OCI-LY7 (cell line): ENCODE data around the gene KIF17. TPM values are rescaled to one million over a fixed set of nuclear protein-coding genes. Genes with fewer than 3 reads are reported as not detected.

Source experiments
- BruUV-seq: library from RNA; stranded (reverse); fragments of 400-500 nt; replicated peaks from 2 replicates; lab custom pipeline; 2021; lab: Mats Ljungman, UMichigan
- CTCF ChIA-PET: fragments of 300-600 bp; sonication (Branson Sonifier 250); formaldehyde crosslinking; loops from one replicate; lab custom pipeline; 2022; ENCODE audit warnings: antibody characterized with exemption; ENCODE audit not compliant: unreplicated experiment; lab: Charles Lee
- POLR2A ChIA-PET: fragments of 300-600 bp; sonication (Branson Sonifier 250); formaldehyde crosslinking; loops from one replicate; lab custom pipeline; 2022; ENCODE audit warnings: antibody characterized with exemption; lab: Charles Lee
- DNase-seq: peaks from one replicate; pipeline ENCODE4 v3.0.0-alpha.2; 2015; ENCODE audit warnings: low spot score
- H2AFZ ChIP-seq: fragments of 200-600 bp; sonication (generic), shearing (Covaris generic); 2 replicates; pipeline ENCODE4 v1.6.1; 2014; ENCODE audit warnings: mild to moderate bottlenecking, antibody characterized with exemption, low read length, moderate library complexity
- H3K27ac ChIP-seq: fragments of 200-600 bp; sonication (generic); 2 replicates; pipeline ENCODE4 v1.5.1; 2014; ENCODE audit warnings: mixed run types, low read depth, mild to moderate bottlenecking, moderate library complexity, low read length, inconsistent platforms; ENCODE audit not compliant: poor library complexity, severe bottlenecking
- H3K36me3 ChIP-seq: fragments of 200-600 bp; sonication (generic); 2 replicates; pipeline ENCODE4 v1.6.1; 2014; ENCODE audit warnings: mild to moderate bottlenecking, antibody characterized with exemption, low read length, moderate library complexity, mixed read lengths; ENCODE audit not compliant: insufficient read depth
- H3K4me1 ChIP-seq: fragments of 200-600 bp; sonication (generic); 2 replicates; pipeline ENCODE4 v1.5.1; 2014; ENCODE audit warnings: mild to moderate bottlenecking, low read length; ENCODE audit not compliant: insufficient read depth, poor library complexity, severe bottlenecking
- H3K4me2 ChIP-seq: fragments of 200-600 bp; sonication (generic); 2 replicates; pipeline ENCODE4 v1.6.1; 2014; ENCODE audit warnings: mild to moderate bottlenecking, low read length
- H3K4me3 ChIP-seq: fragments of 200-600 bp; sonication (generic); 2 replicates; pipeline ENCODE4 v1.5.1; 2014; ENCODE audit warnings: mild to moderate bottlenecking, low read depth, low read length; ENCODE audit not compliant: poor library complexity, severe bottlenecking
- H3K79me2 ChIP-seq: fragments of 200-600 bp; sonication (generic); 2 replicates; pipeline ENCODE4 v1.6.1; 2016; ENCODE audit warnings: low read depth, mild to moderate bottlenecking, low read length, moderate library complexity, mixed read lengths; ENCODE audit not compliant: insufficient read depth
- H3K9me2 ChIP-seq: fragments of 200-600 bp; sonication (generic); 2 replicates; pipeline ENCODE4 v1.6.1; 2016; ENCODE audit warnings: mild to moderate bottlenecking, low read length, mixed read lengths; ENCODE audit not compliant: insufficient read depth
- H3K9me3 ChIP-seq: fragments of 200-600 bp; sonication (generic); 2 replicates; pipeline ENCODE4 v1.6.1; 2014; ENCODE audit warnings: mild to moderate bottlenecking, mixed run types, low read length, mixed read lengths
- H4K20me1 ChIP-seq: fragments of 200-600 bp; sonication (generic); 2 replicates; pipeline ENCODE4 v1.6.1; 2014; ENCODE audit warnings: mild to moderate bottlenecking, antibody characterized with exemption, low read length, moderate library complexity, mixed read lengths; ENCODE audit not compliant: insufficient read depth
- EZH2phosphoT487 ChIP-seq: fragments of 200-600 bp; sonication (generic); IDR thresholded peaks from 2 replicates; pipeline ENCODE4 v1.6.1; 2018; ENCODE audit warnings: low read depth, borderline replicate concordance, mild to moderate bottlenecking, mixed run types, antibody characterized with exemption, low read length, moderate library complexity, mixed read lengths
- intact Hi-C: fragments of 100-400 bp; cut with micrococcal nuclease; formaldehyde crosslinking; loops from one replicate; pipeline ENCODE4 v1.10.0; 2022; ENCODE audit not compliant: unreplicated experiment
- total RNA-seq, 2 experiments: library from RNA; depleted of rRNA in 1 of 2; stranded (reverse); fragments of >200 nt in 1 of 2; shearing (Covaris generic) in 1 of 2; gene quantifications; 2 replicates each; pipeline ENCODE4 v1.2.3, GENCODE V29; 2014 to 2022
- TF ChIP-seq, protein P1 (sequence below): fragments of 200-600 bp; sonication (generic); conservative IDR thresholded peaks from 2 replicates; pipeline ENCODE4 v1.5.1; 2014; ENCODE audit warnings: mild to moderate bottlenecking, antibody characterized with exemption, low read length, moderate library complexity, mixed read lengths

KIF17 gene
- total RNA-seq, 2 experiments from 2014 or later, result 1.1 TPM; not detected in 1

DNA sequence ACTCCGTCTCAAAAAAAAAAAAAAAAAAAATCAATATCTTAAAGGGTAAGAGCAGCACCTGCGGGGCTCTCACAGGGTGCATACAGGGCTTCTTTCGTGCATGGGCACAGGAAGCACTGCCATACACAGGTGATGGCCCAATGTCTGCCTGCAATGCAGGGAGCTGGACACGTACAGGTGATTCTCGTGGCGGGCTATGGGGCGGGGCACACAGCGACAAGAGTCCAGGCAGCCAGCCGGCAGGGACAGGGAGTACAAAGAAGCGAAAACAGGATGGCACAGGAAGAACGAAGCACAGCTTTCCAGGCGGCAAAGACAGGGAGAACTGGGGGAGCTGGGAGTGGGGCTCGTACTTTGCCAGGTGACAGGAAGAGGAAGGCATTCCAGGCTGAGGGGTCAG is 1.6 kb downstream of the KIF17 start:
- H3K79me2 ChIP-seq, result no peaks in the 10 kb centered on the region
- no peak overlapping the region for H3K27ac ChIP-seq
- H3K9me3 ChIP-seq, result no peaks in the 10 kb centered on the region
- H3K4me2 ChIP-seq, result no peak overlapping the region
- H3K9me2 ChIP-seq, result no peaks in the 10 kb centered on the region
- H3K4me3 ChIP-seq, result no peak overlapping the region
- H2AFZ ChIP-seq, result no peak overlapping the region
- ChIA-PET POLR2A (interaction anchor here (0.8 kb wide), 1 partner anchor 126 kb away, joined by 3 read pairs; no protein-coding TSS in a partner anchor), CTCF (no interaction called here)
- TF ChIP-seq, protein P1, sequence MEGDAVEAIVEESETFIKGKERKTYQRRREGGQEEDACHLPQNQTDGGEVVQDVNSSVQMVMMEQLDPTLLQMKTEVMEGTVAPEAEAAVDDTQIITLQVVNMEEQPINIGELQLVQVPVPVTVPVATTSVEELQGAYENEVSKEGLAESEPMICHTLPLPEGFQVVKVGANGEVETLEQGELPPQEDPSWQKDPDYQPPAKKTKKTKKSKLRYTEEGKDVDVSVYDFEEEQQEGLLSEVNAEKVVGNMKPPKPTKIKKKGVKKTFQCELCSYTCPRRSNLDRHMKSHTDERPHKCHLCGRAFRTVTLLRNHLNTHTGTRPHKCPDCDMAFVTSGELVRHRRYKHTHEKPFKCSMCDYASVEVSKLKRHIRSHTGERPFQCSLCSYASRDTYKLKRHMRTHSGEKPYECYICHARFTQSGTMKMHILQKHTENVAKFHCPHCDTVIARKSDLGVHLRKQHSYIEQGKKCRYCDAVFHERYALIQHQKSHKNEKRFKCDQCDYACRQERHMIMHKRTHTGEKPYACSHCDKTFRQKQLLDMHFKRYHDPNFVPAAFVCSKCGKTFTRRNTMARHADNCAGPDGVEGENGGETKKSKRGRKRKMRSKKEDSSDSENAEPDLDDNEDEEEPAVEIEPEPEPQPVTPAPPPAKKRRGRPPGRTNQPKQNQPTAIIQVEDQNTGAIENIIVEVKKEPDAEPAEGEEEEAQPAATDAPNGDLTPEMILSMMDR, result no peak
- no peak for TF ChIP-seq EZH2phosphoT487
- BruUV-seq, result no TSS peak
- DNase-seq, result no peak
- H4K20me1 ChIP-seq, result no peaks in the 10 kb centered on the region
- H3K36me3 ChIP-seq, result no peaks in the 10 kb centered on the region
- H3K4me1 ChIP-seq, result no peaks in the 10 kb centered on the region
- intact Hi-C loops, result no loop called here

- H2AFZ ChIP-seq, result no peak overlapping the region
- H3K9me3 ChIP-seq, result no peaks in the 10 kb centered on the region
- intact Hi-C loops, result no loop called here
- H3K79me2 ChIP-seq, result no peaks in the 10 kb centered on the region
- H4K20me1 ChIP-seq, result no peaks in the 10 kb centered on the region
- no peak overlapping the region for H3K27ac ChIP-seq
- no peaks in the 10 kb centered on the region for H3K36me3 ChIP-seq
- H3K4me3 ChIP-seq, result no peak overlapping the region
- no peak for DNase-seq
- no peaks in the 10 kb centered on the region for H3K9me2 ChIP-seq
- ChIA-PET POLR2A (interaction anchor here (0.6 kb wide), 1 partner anchor 134 kb away, joined by 4 read pairs; no protein-coding TSS in a partner anchor), CTCF (no interaction called here)
- no peaks in the 10 kb centered on the region for H3K4me1 ChIP-seq
- no peak for TF ChIP-seq EZH2phosphoT487
- TF ChIP-seq, protein P1, result no peak
- no TSS peak for BruUV-seq
- no peak overlapping the region for H3K4me2 ChIP-seq
These were observed 2.4 kb downstream of the KIF17 start for GRCh38 chr1:20715406-20715805.

DNA sequence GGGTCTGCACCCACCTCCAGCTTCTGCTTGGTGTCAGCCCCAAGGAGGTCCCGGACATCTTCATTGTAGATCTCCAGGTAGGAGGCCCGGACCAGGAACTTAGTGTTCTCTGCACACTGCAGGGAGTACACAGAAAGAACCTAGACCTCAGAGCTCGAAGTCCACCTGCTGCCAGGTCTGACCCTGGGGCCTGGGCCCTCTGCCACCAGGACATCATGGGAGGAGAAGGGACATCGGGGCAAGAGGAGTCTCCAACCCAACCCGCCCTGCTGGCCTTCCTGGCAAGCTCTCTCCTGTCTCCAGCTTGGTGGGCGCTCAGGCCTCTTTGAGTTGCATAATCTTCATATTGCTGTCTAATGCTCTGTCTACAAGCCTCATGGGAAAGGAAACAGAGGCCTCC is 4.4 kb downstream of the KIF17 start:
- intact Hi-C loops, result no loop called here
- CTCF ChIA-PET, result no interaction called here
- no TSS peak for BruUV-seq

More for the DNA sequence above, 4.4 kb downstream of the KIF17 start:
- no peak overlapping the region for H2AFZ ChIP-seq
- POLR2A ChIA-PET, result no interaction called here
- no peaks in the 10 kb centered on the region for H3K9me3 ChIP-seq
- H3K4me2 ChIP-seq, result no peak overlapping the region
- H3K79me2 ChIP-seq, result no peaks in the 10 kb centered on the region
- no peak overlapping the region for H3K27ac ChIP-seq
- H3K4me1 ChIP-seq, result no peaks in the 10 kb centered on the region
- H3K36me3 ChIP-seq, result no peaks in the 10 kb centered on the region
- no peaks in the 10 kb centered on the region for H4K20me1 ChIP-seq
- no peaks in the 10 kb centered on the region for H3K9me2 ChIP-seq
- no peak for DNase-seq
- TF ChIP-seq EZH2phosphoT487, result no peak
- TF ChIP-seq, protein P1, result no peak
- H3K4me3 ChIP-seq, result no peak overlapping the region
